NB4 (cell line): Measurements from ENCODE around the gene OXLD1.

ENCODE experiments used
- DNase-seq: peaks from one replicate; pipeline ENCODE4 v3.0.0; 2010; ENCODE audit warnings: low read depth
- H3K4me3 ChIP-seq: one replicate; pipeline ENCODE4 v1.5.1; 2011; ENCODE audit warnings: mild to moderate bottlenecking, low read depth, low read length, moderate library complexity
- MYC ChIP-seq: IDR thresholded peaks from 2 replicates; pipeline ENCODE4 v1.6.1; 2011; ENCODE audit warnings: low read depth, low read length
- POLR2A ChIP-seq: IDR thresholded peaks from 2 replicates; pipeline ENCODE4 v1.6.1; 2011; ENCODE audit warnings: mild to moderate bottlenecking; ENCODE audit not compliant: insufficient read length; ENCODE audit errors: extremely low read depth
- TF ChIP-seq, protein P1 (sequence below): IDR thresholded peaks from 2 replicates; pipeline ENCODE4 v1.6.1; 2011; ENCODE audit warnings: low read depth, low read length
- TF ChIP-seq, protein P2 (sequence below): IDR thresholded peaks from one replicate; pipeline ENCODE4 v1.5.1; 2012; ENCODE audit warnings: low read depth, low read length

OXLD1 gene

DNA sequence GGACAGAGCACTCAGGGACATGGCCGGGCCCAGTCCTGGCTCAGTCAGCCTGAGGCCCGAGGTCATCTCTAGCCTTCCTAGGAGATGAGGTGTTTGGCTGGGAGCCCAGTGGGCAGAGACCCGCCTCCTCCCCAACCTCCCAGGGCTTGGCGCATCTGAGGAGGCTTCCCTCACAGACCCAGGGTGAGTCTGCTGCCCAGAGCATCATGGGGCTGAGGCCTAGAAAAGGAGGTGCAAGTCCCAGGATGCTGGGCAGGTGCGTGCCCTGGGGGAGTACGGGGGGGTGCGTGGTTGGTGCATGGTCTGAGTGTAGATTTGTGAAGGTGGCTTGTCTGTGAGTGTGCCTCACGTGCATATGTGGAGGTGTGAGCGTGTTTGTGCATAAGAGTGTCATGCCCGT, 14.7 kb downstream of the OXLD1 start:
- DNase-seq, result no peak
- no peak overlapping the region for H3K4me3 ChIP-seq
- no peak for TF ChIP-seq POLR2A
- TF ChIP-seq, protein P1, sequence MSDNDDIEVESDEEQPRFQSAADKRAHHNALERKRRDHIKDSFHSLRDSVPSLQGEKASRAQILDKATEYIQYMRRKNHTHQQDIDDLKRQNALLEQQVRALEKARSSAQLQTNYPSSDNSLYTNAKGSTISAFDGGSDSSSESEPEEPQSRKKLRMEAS, result no peak
- no peak for TF ChIP-seq MYC
- TF ChIP-seq, protein P2, sequence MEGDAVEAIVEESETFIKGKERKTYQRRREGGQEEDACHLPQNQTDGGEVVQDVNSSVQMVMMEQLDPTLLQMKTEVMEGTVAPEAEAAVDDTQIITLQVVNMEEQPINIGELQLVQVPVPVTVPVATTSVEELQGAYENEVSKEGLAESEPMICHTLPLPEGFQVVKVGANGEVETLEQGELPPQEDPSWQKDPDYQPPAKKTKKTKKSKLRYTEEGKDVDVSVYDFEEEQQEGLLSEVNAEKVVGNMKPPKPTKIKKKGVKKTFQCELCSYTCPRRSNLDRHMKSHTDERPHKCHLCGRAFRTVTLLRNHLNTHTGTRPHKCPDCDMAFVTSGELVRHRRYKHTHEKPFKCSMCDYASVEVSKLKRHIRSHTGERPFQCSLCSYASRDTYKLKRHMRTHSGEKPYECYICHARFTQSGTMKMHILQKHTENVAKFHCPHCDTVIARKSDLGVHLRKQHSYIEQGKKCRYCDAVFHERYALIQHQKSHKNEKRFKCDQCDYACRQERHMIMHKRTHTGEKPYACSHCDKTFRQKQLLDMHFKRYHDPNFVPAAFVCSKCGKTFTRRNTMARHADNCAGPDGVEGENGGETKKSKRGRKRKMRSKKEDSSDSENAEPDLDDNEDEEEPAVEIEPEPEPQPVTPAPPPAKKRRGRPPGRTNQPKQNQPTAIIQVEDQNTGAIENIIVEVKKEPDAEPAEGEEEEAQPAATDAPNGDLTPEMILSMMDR, result no peak

DNA sequence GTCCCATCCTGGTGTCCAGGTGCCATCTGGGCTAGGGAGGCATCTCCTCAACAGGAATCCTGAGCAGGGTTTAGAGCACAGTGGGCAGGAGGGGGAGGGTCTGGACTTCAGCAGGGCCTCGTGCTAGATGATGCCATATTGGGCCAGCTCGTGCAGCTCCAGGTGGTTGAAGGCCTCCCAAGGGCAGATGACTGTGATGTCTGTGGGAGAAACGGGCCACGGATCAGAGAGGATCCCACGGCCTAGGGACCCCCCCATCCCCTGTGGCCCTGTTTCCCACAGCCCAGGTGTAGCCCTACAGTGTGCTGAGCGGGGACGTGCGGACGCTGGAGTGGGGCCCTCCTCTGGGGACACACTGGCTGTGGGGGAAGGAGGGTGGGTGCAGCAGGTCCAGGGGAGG, 15.5 kb downstream of the OXLD1 start:
- no peak for DNase-seq
- no peak overlapping the region for H3K4me3 ChIP-seq
- TF ChIP-seq, protein P1, result no peak
- TF ChIP-seq POLR2A (no peak), MYC (no peak)
- TF ChIP-seq, protein P2, result no peak

DNA sequence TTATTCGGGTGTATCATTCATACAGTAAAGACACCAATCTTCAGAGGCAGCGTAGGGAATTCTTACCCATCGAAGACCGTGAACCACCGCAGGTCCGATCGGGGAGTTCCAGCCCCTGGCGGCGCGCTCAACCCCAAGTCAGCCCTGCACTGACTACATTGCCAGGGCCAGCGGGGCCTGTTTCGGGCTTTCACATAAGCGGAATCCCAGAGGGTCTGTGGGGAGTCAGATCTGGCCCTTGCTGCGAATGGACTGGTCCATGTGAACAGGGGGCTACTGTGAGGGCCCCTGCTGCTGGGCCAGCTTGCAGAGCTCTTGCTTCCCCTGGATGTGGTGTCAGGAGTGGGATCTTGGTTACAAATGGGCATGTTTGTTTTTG, 17.7 kb downstream of the OXLD1 start:
- no peak for DNase-seq
- no peak overlapping the region for H3K4me3 ChIP-seq
- no peak for TF ChIP-seq POLR2A
- TF ChIP-seq, protein P1, result no peak
- TF ChIP-seq, protein P2, result no peak
- no peak for TF ChIP-seq MYC

DNA sequence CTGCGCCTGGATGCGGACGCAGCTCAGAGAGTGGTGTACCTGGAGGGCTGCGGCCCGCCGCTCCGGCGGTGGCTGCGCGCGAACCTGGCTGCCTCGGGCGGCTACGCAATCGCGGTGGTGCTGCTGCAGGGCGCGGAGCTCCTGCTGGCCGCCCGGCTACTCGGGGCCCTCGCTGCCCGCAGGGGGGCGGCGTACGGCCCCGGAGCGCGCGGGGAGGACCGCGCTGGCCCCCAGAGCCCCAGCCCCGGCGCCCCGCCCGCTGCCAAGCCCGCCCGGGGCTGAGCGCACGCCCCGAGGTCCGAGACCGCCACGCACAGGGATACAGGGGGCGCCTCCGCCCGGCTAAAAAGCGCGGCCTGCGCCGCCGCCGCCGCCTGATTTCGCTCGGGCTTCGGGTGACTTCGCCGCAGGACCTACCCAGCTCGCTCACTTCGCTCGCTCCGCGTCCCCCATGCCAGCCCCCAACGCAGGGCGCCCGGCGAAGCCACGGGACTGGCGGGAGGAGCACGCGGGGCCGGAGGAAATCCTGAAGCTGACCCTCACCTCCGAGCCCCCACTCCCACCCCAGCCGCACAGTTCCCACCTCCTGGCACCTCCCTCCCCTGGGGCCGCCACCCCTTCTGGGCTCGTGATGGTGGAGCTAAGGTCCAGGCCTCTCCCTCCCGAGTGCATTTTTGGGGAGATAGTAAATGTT, 18.2 kb downstream of the OXLD1 start:
- TF ChIP-seq, protein P1, result no peak
- TF ChIP-seq, protein P2, result no peak
- TF ChIP-seq POLR2A, result no peak
- no peak for TF ChIP-seq MYC
- DNase-seq, result no peak
- H3K4me3 ChIP-seq, result no peak overlapping the region

DNA sequence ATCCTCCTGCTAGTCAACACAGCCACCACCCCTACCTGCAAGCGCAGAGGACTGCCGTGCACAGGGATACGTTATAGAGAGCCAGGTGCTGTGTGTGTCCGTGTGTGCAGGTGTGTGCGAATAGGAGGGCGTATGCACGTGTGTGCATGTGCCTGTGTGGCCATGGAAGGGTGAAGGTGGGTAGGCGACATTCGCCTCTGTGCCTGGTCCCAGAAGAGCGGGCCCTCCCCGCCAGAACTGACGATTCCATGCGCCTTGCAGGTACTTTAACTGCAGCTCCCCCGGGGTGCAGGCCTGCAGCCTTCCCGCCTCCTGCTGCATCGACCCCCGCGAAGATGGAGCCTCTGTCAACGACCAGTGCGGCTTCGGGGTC, 18.8 kb downstream of the OXLD1 start:
- TF ChIP-seq MYC, result no peak
- no peak for TF ChIP-seq POLR2A
- TF ChIP-seq, protein P1, result no peak
- TF ChIP-seq, protein P2, result no peak
- no peak overlapping the region for H3K4me3 ChIP-seq
- DNase-seq, result no peak
